A673 (cell line): Measurements from ENCODE around the gene HPCAL1.

ENCODE experiments used
- CTCF ChIP-seq: fragments of 300-800, 200-600 bp; sonication (generic); conservative IDR thresholded peaks from 2 replicates; pipeline ENCODE4 v1.5.1; 2017; ENCODE audit warnings: low read depth, mild to moderate bottlenecking, antibody characterized with exemption, low read length, moderate library complexity, mixed read lengths
- EZH2 ChIP-seq: fragments of 200-600 bp; sonication (generic); IDR thresholded peaks from 2 replicates; pipeline ENCODE4 v1.6.1; 2017; ENCODE audit warnings: borderline replicate concordance, low read depth, mild to moderate bottlenecking, mixed read lengths, antibody characterized with exemption, low read length; ENCODE audit not compliant: poor library complexity, severe bottlenecking

GRCh38 chr2:10301941-10302478, 694 bp upstream of the HPCAL1 start:
- no peak for TF ChIP-seq CTCF
- TF ChIP-seq EZH2: no peak
